HepG2 (cell line): Measurements from ENCODE around the gene NES. TPM values are rescaled to one million over a fixed set of nuclear protein-coding genes. Genes with fewer than 3 reads are reported as not detected.
A peak's percentile ranks its signal among the peaks of the same experiment; 100 is the strongest.

Experiments used
- ATAC-seq: fragments of 200-7000 bp; cut with Tn5 transposase; 3 replicates; pipeline ENCODE4 v1.9.1; 2020; ENCODE audit warnings: mild to moderate bottlenecking, moderate library complexity
- BruUV-seq: library from RNA; stranded (reverse); fragments of 400-500 nt; replicated peaks from 2 replicates; lab custom pipeline; 2021; lab: Mats Ljungman, UMichigan
- CTCF ChIA-PET: fragments of 300-600 bp; formaldehyde crosslinking; extraction: SDS; loops from one replicate; lab custom pipeline; 2021; ENCODE audit warnings: low total read pairs, inconsistent platforms, low intra/inter-chr PET ratio; lab: Yijun Ruan, JAX
- POLR2A ChIA-PET: fragments of 350-600 bp; sonication (Branson Sonifier 250); formaldehyde crosslinking; loops from one replicate; lab custom pipeline; 2020; ENCODE audit warnings: antibody characterized with exemption, inconsistent platforms; lab: Yijun Ruan, JAX
- DNase-seq: peaks from one replicate; pipeline ENCODE4 v3.0.0-alpha.2; 2015; ENCODE audit warnings: low spot score
- FAIRE-seq: peaks from 3 replicates; lab custom pipeline; 2011; peaks lifted over from hg19 to GRCh38; lab: Jason Lieb, UNC
- H2AFZ ChIP-seq: one replicate; pipeline ENCODE4 v1.6.1; 2011; ENCODE audit warnings: low read length, inconsistent platforms
- H3K27ac ChIP-seq: fragments of 300-600 bp; 3 replicates; pipeline ENCODE4 v1.8.0; 2011; ENCODE audit warnings: mixed run types, mild to moderate bottlenecking, mixed read lengths, low read length, inconsistent platforms; ENCODE audit not compliant: insufficient read depth; ENCODE audit errors: extremely low read length
- H3K27me3 ChIP-seq, 2 experiments: fragments of 200-600 bp in 1 of 2; 2 replicates in 1 of 2; 3 replicates in 1 of 2; pipeline versions ENCODE4 v1.6.0 to v1.8.0; 2011; ENCODE audit warnings: low read length in 2 of 2, mild to moderate bottlenecking in 2 of 2, moderate library complexity in 2 of 2, inconsistent platforms in 1 of 2; ENCODE audit not compliant: insufficient read depth in 2 of 2, control insufficient read depth in 1 of 2
- H3K36me3 ChIP-seq, 2 experiments: fragments of 200-600 bp in 1 of 2; replicated peaks in 1 of 2; 2 replicates in 1 of 2; 3 replicates in 1 of 2; pipeline versions ENCODE4 v1.5.1 to v1.8.0; 2011; ENCODE audit warnings: low read length in 2 of 2, inconsistent platforms in 1 of 2; ENCODE audit not compliant: insufficient read depth in 2 of 2, control insufficient read depth in 1 of 2
- H3K4me1 ChIP-seq: 2 replicates; pipeline ENCODE4 v1.5.1; 2012; ENCODE audit warnings: low read length, inconsistent platforms; ENCODE audit not compliant: insufficient read depth
- H3K4me2 ChIP-seq: 2 replicates; pipeline ENCODE4 v1.6.0; 2011; ENCODE audit warnings: low read depth, low read length, inconsistent platforms
- H3K4me3 ChIP-seq, 3 experiments: fragments of 200-600 bp in 1 of 3; sonication (generic), shearing (Covaris generic) in 1 of 3; replicated peaks in 1 of 3; 2 replicates each; pipeline ENCODE4 v1.5.1; 2011 to 2016; ENCODE audit warnings: low read length in 3 of 3, inconsistent platforms in 2 of 3, low read depth in 2 of 3, mild to moderate bottlenecking in 2 of 3, control low read depth in 1 of 3, mixed read lengths in 1 of 3; ENCODE audit not compliant: insufficient read depth in 1 of 3
- H3K79me2 ChIP-seq: one replicate; pipeline ENCODE4 v1.6.1; 2011; ENCODE audit warnings: low read length, inconsistent platforms; ENCODE audit not compliant: insufficient read depth
- H3K9ac ChIP-seq: 2 replicates; pipeline ENCODE4 v1.6.0; 2011; ENCODE audit warnings: mild to moderate bottlenecking, low read depth, low read length, inconsistent platforms; ENCODE audit not compliant: insufficient read depth
- H3K9me3 ChIP-seq: 2 replicates; pipeline ENCODE4 v1.5.1; 2012; ENCODE audit warnings: mild to moderate bottlenecking, low read length
- H4K20me1 ChIP-seq: 2 replicates; pipeline ENCODE4 v1.6.0; 2011; ENCODE audit warnings: inconsistent platforms, mild to moderate bottlenecking, low read length, moderate library complexity; ENCODE audit not compliant: insufficient read depth
- AKAP8 ChIP-seq: sonication (generic); formaldehyde crosslinking; IDR thresholded peaks from 2 replicates; pipeline ENCODE4 v1.5.1; 2020; ENCODE audit warnings: mild to moderate bottlenecking, missing genetic modification reagents
- RBFOX2 ChIP-seq: fragments of 200-400 bp; formaldehyde crosslinking; IDR thresholded peaks from 2 replicates; pipeline ENCODE4 v1.6.1; 2017; ENCODE audit warnings: low read depth, mild to moderate bottlenecking, low read length
- RBM22 ChIP-seq: fragments of 200-400 bp; formaldehyde crosslinking; optimal IDR thresholded peaks from 2 replicates; pipeline ENCODE3; 2017; ENCODE audit warnings: mild to moderate bottlenecking, low read length, moderate library complexity
- TBP ChIP-seq: sonication (generic); formaldehyde crosslinking; IDR thresholded peaks from 2 replicates; pipeline ENCODE4 v1.5.0; 2020; ENCODE audit warnings: missing genetic modification reagents
- WIZ ChIP-seq: sonication (generic); formaldehyde crosslinking; IDR thresholded peaks from 2 replicates; pipeline ENCODE4 v1.5.1; 2020; ENCODE audit warnings: mild to moderate bottlenecking, missing genetic modification reagents
- ZNF556 ChIP-seq: sonication (generic); formaldehyde crosslinking; IDR thresholded peaks from 2 replicates; pipeline ENCODE4 v1.4.0; 2020; ENCODE audit warnings: mild to moderate bottlenecking, missing genetic modification reagents, borderline replicate concordance
- WGBS: methylation state at CpG from one replicate; pipeline ENCODE4 v1.1.6; 2017; ENCODE audit warnings: low lambda C conversion rate; 5-methylcytosine and 5-hydroxymethylcytosine counted together
- in situ Hi-C: cut with HindIII; loops from 2 replicates; pipeline ENCODE4 v1.10.0; 2017; ENCODE audit warnings: low pct_unique_long_range_greater_than_20kb; ENCODE audit not compliant: extremely low pct_ligation_motif_present
- intact Hi-C: fragments of 100-400 bp; cut with micrococcal nuclease; formaldehyde crosslinking; loops from one replicate; pipeline ENCODE4 v1.10.0; 2022; ENCODE audit not compliant: unreplicated experiment
- polyA plus RNA-seq, 8 experiments: library from polyadenylated mRNA; depleted of rRNA in 3 of 8; stranded (reverse) in 7 of 8; unstranded in 1 of 8; fragments of >200 nt; fragmentation: Illumina TruSeq in 4 of 8; extraction: Trizol in 4 of 8; gene quantifications; 2 replicates each; pipeline versions ENCODE4 v1.2.1 to v1.2.3, GENCODE V29; 2011 to 2016; ENCODE audit warnings: low read depth in 4 of 8, missing spikeins in 1 of 8, mixed read lengths in 1 of 8; ENCODE audit not compliant: insufficient read depth in 1 of 8
- total RNA-seq, 5 experiments: library from RNA; depleted of rRNA; stranded (reverse); fragments of >200 nt; fragmentation: Illumina TruSeq; extraction: Trizol; gene quantifications; 2 replicates each; pipeline ENCODE4 v1.2.3, GENCODE V29; 2016; ENCODE audit warnings: low read depth in 1 of 5
- TF ChIP-seq, protein P1 (sequence below): IDR thresholded peaks from 2 replicates; pipeline ENCODE4 v1.6.1; 2012; ENCODE audit warnings: low read depth, low read length, improper control_type of control experiment

The NES gene
- total and polyA plus RNA-seq, 2 of the 13 experiments (the other 11 are each of a cell fraction or from before 2014, with no cell fraction given) = 1.7 to 16.6 TPM

- Histone ChIP-seq H3K27ac (no peak overlapping the region), H3K9me3 (no peaks in the 10 kb centered on the region), H3K4me1 (peaks cover 45% of the 10 kb centered on the region), H3K36me3 (peaks cover 1 to 5% of the 10 kb centered on the region in 2 experiments; a peak in 1 of 5 replicates), H3K27me3 (no peaks in the 10 kb centered on the region), H3K9ac (no peak overlapping the region), H4K20me1 (peaks cover 89% of the 10 kb centered on the region), H3K4me2 (no peak overlapping the region), H3K4me3 (no peak overlapping the region), H2AFZ (no peak overlapping the region), H3K79me2 (peaks cover 11% of the 10 kb centered on the region)
- no peak for DNase-seq
- POLR2A ChIA-PET = interaction anchor here (0.6 kb wide), 1 partner anchor 10 kb away, joined by 3 read pairs; no protein-coding TSS in a partner anchor
- WGBS = 100% methylated on average over 2 of the region's 2 CpGs
- no peak for TF ChIP-seq ZNF556 (CRISPR knock-in tag)
- peak; percentile 50; the same call in 1 of the 2 replicates for TF ChIP-seq RBFOX2
- peak; percentile 19; the same call in 1 of the 2 replicates for TF ChIP-seq AKAP8 (CRISPR knock-in tag)
- TF ChIP-seq RBM22 = peak; percentile 82
- intact Hi-C loops (no loop called here), in situ Hi-C loops (no loop called here)
- no peak for FAIRE-seq
- no TSS peak for BruUV-seq
- CTCF ChIA-PET = interaction anchor here (6.4 kb wide), 1 partner anchor 23 kb away, joined by 166 read pairs; the partner anchor contains the start of gene NES
- ATAC-seq = no peak
These were observed 21.9 kb downstream of the NES start for GRCh38 chr1:156655151-156655903.

DNA sequence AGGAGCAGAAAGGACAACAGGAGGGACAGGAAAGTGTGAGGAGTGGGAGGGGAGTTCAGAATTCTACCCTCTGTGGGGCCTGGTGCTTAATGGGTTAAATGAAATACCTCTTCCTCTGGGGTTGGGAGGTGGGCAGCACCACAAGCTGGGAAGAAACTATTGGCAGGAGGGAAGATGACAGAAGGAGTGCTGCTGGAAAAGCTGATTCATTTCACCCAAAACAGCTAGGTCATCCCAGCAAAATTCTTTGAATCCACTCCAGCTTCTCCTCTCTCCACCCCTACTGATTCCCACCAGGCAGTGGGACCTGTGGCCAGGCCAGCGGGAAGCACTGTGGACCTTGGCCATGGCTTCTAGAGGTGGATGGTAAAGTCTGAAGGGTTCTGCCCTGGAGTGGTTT is 22.5 kb downstream of the NES start:
- Histone ChIP-seq H3K4me1 (peaks cover 43% of the 10 kb centered on the region), H3K4me3 (no peak overlapping the region), H4K20me1 (peaks cover 94% of the 10 kb centered on the region), H3K9ac (no peak overlapping the region), H3K9me3 (no peaks in the 10 kb centered on the region), H2AFZ (no peak overlapping the region), H3K27ac (no peak overlapping the region), H3K27me3 (no peaks in the 10 kb centered on the region), H3K79me2 (peaks cover 9% of the 10 kb centered on the region), H3K36me3 (peaks cover 1 to 5% of the 10 kb centered on the region in 2 experiments; a peak in 1 of 5 replicates), H3K4me2 (no peak overlapping the region)
- FAIRE-seq (no peak), DNase-seq (no peak), ATAC-seq (no peak)
- CTCF ChIA-PET = no interaction called here
- 67% methylated on average over 1 of the region's 1 CpG for WGBS
- POLR2A ChIA-PET = no interaction called here
- no TSS peak for BruUV-seq
- in situ Hi-C loops (no loop called here), intact Hi-C loops (no loop called here)
- TF ChIP-seq TBP (CRISPR knock-in tag) = no peak
- TF ChIP-seq WIZ (CRISPR knock-in tag) = no peak
- TF ChIP-seq, protein P1, sequence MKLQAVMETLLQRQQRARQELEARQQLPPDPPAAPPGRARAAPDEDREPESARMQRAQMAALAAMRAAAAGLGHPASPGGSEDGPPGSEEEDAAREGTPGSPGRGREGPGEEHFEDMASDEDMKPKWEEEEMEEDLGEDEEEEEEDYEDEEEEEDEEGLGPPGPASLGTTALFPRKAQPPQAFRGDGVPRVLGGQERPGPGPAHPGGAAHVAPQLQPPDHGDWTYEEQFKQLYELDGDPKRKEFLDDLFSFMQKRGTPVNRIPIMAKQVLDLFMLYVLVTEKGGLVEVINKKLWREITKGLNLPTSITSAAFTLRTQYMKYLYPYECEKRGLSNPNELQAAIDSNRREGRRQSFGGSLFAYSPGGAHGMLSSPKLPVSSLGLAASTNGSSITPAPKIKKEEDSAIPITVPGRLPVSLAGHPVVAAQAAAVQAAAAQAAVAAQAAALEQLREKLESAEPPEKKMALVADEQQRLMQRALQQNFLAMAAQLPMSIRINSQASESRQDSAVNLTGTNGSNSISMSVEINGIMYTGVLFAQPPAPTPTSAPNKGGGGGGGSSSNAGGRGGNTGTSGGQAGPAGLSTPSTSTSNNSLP = no peak
